Measurements from ENCODE around the gene FRMD3.
"Not testable (repeated sequence)": the region's sequence is repeated elsewhere in the genome, so short reads cannot be mapped to it uniquely, and the experiment has no call there.

The FRMD3 gene

GRCh38 chr9:83359039-83359438 is 179.2 kb downstream of the FRMD3 start:
- no peak overlapping the region for H3K27ac ChIP-seq (ENCODE audit: low read depth, low read length)
- no peaks in the 10 kb centered on the region for H3K9me3 ChIP-seq (ENCODE audit: control insufficient read depth, insufficient read depth, low read length)
- H3K9ac ChIP-seq (ENCODE audit: low read depth, low read length), result no peak overlapping the region
- H3K4me3 ChIP-seq (ENCODE audit: low read depth, low read length), result no peak overlapping the region
- H3K27me3 ChIP-seq (ENCODE audit: control insufficient read depth, insufficient read depth, low read length), result no peaks in the 10 kb centered on the region
- no peaks in the 10 kb centered on the region for H3K36me3 ChIP-seq (ENCODE audit: control insufficient read depth, insufficient read depth, low read length)
- H3K4me1 ChIP-seq (ENCODE audit: control insufficient read depth, insufficient read depth, low read length), result no peaks in the 10 kb centered on the region; the same call in 1 of the 2 replicates

DNA sequence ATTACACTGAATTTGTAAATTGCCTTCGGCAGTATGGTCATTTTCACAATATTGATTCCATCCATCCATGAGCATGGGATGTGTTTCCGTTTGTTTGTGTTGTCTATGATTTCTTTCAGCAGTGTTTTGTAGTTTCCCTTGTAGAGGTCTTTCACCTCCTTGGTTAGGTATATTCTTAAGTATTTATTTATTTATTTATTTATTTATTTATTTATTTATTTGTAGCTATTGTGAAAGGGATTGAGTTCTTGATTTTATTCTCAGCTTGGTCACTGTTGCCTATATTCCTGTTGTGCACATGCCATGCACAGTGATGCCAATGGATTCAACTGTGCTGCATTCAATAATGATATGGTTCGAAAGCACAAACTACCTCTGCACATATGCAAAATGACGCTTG is 179.7 kb downstream of the FRMD3 start:
- H3K27ac ChIP-seq (ENCODE audit: low read depth, low read length); H3K4me3 ChIP-seq (ENCODE audit: low read depth, low read length); H3K36me3 ChIP-seq (ENCODE audit: control insufficient read depth, insufficient read depth, low read length); H3K4me1 ChIP-seq (ENCODE audit: control insufficient read depth, insufficient read depth, low read length); H3K9ac ChIP-seq (ENCODE audit: low read depth, low read length); H3K27me3 ChIP-seq (ENCODE audit: control insufficient read depth, insufficient read depth, low read length); H3K9me3 ChIP-seq (ENCODE audit: control insufficient read depth, insufficient read depth, low read length): not testable (repeated sequence)

DNA sequence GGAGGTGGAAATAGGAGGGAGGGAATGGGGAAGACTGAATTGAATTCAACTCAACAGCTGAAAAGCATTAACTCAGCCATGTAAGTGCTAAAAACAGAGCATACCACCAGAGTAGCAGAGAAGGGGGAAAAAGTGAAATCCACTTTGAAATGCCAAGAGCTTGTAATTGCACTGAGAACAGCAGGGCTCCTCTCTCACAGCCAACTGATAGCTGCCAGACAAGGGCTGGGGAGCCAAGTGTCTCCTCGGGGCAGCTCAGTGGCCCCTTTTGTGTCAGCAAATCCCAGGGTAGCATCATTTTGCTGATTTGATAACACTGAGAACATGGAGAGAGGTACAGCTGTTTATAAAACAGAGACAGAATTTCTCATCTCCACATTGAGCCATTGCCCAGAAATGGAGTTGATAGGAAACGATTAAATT is 182.5 kb downstream of the FRMD3 start:
- no peak overlapping the region for H3K4me3 ChIP-seq (ENCODE audit: low read depth, low read length)
- H3K9ac ChIP-seq (ENCODE audit: low read depth, low read length), result no peak overlapping the region
- H3K27ac ChIP-seq (ENCODE audit: low read depth, low read length), result no peak overlapping the region
- no peaks in the 10 kb centered on the region for H3K36me3 ChIP-seq (ENCODE audit: control insufficient read depth, insufficient read depth, low read length)
- H3K27me3 ChIP-seq (ENCODE audit: control insufficient read depth, insufficient read depth, low read length), result no peaks in the 10 kb centered on the region
- H3K9me3 ChIP-seq (ENCODE audit: control insufficient read depth, insufficient read depth, low read length), result no peaks in the 10 kb centered on the region
- no peaks in the 10 kb centered on the region for H3K4me1 ChIP-seq (ENCODE audit: control insufficient read depth, insufficient read depth, low read length)

DNA sequence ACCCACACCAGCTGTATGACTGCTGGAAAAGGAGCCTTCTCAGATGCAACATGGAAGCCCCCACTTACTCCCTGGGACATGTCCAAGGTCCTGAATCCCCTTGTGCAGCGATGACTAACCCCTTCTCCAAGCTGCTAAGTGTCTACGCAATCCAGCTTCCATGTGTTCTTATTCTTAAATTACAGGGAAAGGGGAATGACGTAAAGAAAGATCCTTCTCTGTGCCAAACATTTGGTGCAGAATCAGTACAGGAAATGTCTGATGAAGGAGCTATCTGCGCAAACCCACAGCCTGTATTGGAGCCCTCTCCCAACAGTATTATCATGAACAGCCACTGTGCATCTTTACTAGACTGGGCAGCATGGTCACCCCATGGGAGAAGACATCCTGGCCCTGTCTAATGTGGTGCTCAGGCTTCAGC is 183.2 kb downstream of the FRMD3 start:
- H3K27me3 ChIP-seq (ENCODE audit: control insufficient read depth, insufficient read depth, low read length), result no peaks in the 10 kb centered on the region
- H3K9me3 ChIP-seq (ENCODE audit: control insufficient read depth, insufficient read depth, low read length), result no peaks in the 10 kb centered on the region
- H3K9ac ChIP-seq (ENCODE audit: low read depth, low read length), result no peak overlapping the region
- no peak overlapping the region for H3K27ac ChIP-seq (ENCODE audit: low read depth, low read length)
- no peaks in the 10 kb centered on the region for H3K4me1 ChIP-seq (ENCODE audit: control insufficient read depth, insufficient read depth, low read length)
- H3K4me3 ChIP-seq (ENCODE audit: low read depth, low read length), result no peak overlapping the region
- H3K36me3 ChIP-seq (ENCODE audit: control insufficient read depth, insufficient read depth, low read length), result no peaks in the 10 kb centered on the region

GRCh38 chr9:83349031-83349430 is 189.2 kb downstream of the FRMD3 start:
- Histone ChIP-seq H3K27me3 (ENCODE audit: control insufficient read depth, insufficient read depth, low read length) (no peaks in the 10 kb centered on the region), H3K9ac (ENCODE audit: low read depth, low read length) (no peak overlapping the region), H3K4me1 (ENCODE audit: control insufficient read depth, insufficient read depth, low read length) (peaks cover 6% of the 10 kb centered on the region), H3K9me3 (ENCODE audit: control insufficient read depth, insufficient read depth, low read length) (no peaks in the 10 kb centered on the region), H3K36me3 (ENCODE audit: control insufficient read depth, insufficient read depth, low read length) (no peaks in the 10 kb centered on the region), H3K4me3 (ENCODE audit: low read depth, low read length) (no peak overlapping the region), H3K27ac (ENCODE audit: low read depth, low read length) (no peak overlapping the region)

DNA sequence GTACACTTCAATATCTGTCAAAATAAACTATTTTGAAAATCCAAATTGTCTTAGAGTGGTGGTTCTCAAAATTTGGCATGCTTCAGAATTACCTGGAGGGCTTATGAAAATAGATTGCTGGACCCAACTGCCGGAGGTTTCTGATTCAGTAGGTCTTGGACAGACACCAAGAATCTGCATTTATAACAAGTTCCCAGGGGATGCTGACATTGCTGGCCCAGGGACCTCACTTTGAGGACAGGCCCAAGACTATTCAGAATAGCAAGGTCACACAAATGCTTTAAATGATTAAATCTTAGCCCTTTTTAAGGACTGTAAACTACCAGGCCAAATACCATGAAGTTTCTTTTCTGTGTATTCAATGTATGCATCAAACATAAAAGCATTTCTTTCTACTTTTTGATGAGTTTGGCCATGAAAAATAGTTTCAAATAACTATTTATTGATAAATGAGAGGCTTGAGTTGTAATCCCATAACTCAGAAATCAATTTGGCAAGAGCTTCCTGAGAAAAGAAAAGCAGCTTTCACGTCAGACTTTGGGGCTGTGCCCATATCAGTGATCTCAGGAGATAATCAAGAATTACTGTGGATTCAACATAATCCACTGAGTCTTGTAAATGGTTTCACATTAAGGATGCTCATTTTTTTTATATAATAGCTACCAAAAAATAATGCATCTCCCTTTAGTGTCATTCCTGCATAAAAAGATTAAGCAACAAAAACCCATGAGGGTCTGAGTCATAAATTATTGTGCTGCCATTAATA is 191.4 kb downstream of the FRMD3 start:
- Histone ChIP-seq H3K36me3 (ENCODE audit: control insufficient read depth, insufficient read depth, low read length) (no peaks in the 10 kb centered on the region), H3K9ac (ENCODE audit: low read depth, low read length) (no peak overlapping the region), H3K27me3 (ENCODE audit: control insufficient read depth, insufficient read depth, low read length) (no peaks in the 10 kb centered on the region), H3K4me1 (ENCODE audit: control insufficient read depth, insufficient read depth, low read length) (peaks cover 13% of the 10 kb centered on the region), H3K4me3 (ENCODE audit: low read depth, low read length) (no peak overlapping the region), H3K9me3 (ENCODE audit: control insufficient read depth, insufficient read depth, low read length) (no peaks in the 10 kb centered on the region), H3K27ac (ENCODE audit: low read depth, low read length) (no peak overlapping the region)

GRCh38 chr9:83343366-83343999 is 194.7 kb downstream of the FRMD3 start:
- H3K27me3 ChIP-seq (ENCODE audit: control insufficient read depth, insufficient read depth, low read length), result no peaks in the 10 kb centered on the region
- H3K4me3 ChIP-seq (ENCODE audit: low read depth, low read length), result no peak overlapping the region
- H3K27ac ChIP-seq (ENCODE audit: low read depth, low read length), result no peak overlapping the region
- peaks cover 7% of the 10 kb centered on the region; the same call in 1 of the 2 replicates for H3K4me1 ChIP-seq (ENCODE audit: control insufficient read depth, insufficient read depth, low read length)
- H3K9me3 ChIP-seq (ENCODE audit: control insufficient read depth, insufficient read depth, low read length), result no peaks in the 10 kb centered on the region
- H3K9ac ChIP-seq (ENCODE audit: low read depth, low read length), result no peak overlapping the region
- no peaks in the 10 kb centered on the region for H3K36me3 ChIP-seq (ENCODE audit: control insufficient read depth, insufficient read depth, low read length)

DNA sequence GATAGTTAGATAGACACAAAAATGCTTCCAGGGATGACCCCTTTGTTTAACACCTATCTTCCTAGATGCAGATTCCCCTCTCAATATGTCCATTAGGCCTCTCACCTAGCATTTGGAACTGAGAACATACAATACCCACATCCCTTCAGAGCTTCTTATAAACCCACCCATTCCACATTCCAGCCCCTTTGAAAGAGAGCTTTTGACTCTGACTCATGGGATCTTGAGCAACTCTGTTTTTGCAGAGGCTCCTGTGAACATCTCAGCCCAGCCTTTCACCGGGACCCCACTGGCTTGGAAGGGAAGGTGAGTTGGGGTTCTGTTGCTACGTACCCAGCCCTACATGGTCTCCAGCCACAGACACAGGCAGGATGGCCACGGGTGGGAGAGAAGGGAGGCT is 195.5 kb downstream of the FRMD3 start:
- Histone ChIP-seq H3K4me1 (ENCODE audit: control insufficient read depth, insufficient read depth, low read length) (peaks cover 7% of the 10 kb centered on the region; the same call in 1 of the 2 replicates), H3K27me3 (ENCODE audit: control insufficient read depth, insufficient read depth, low read length) (no peaks in the 10 kb centered on the region), H3K4me3 (ENCODE audit: low read depth, low read length) (no peak overlapping the region), H3K9me3 (ENCODE audit: control insufficient read depth, insufficient read depth, low read length) (no peaks in the 10 kb centered on the region), H3K36me3 (ENCODE audit: control insufficient read depth, insufficient read depth, low read length) (no peaks in the 10 kb centered on the region), H3K9ac (ENCODE audit: low read depth, low read length) (no peak overlapping the region), H3K27ac (ENCODE audit: low read depth, low read length) (no peak overlapping the region)

- no peaks in the 10 kb centered on the region for H3K36me3 ChIP-seq (ENCODE audit: control insufficient read depth, insufficient read depth, low read length)
- no peaks in the 10 kb centered on the region for H3K9me3 ChIP-seq (ENCODE audit: control insufficient read depth, insufficient read depth, low read length)
- H3K4me3 ChIP-seq (ENCODE audit: low read depth, low read length), result no peak overlapping the region
- H3K4me1 ChIP-seq (ENCODE audit: control insufficient read depth, insufficient read depth, low read length), result peaks cover 7% of the 10 kb centered on the region; the same call in 1 of the 2 replicates
- H3K27me3 ChIP-seq (ENCODE audit: control insufficient read depth, insufficient read depth, low read length), result no peaks in the 10 kb centered on the region
- H3K9ac ChIP-seq (ENCODE audit: low read depth, low read length), result no peak overlapping the region
- no peak overlapping the region for H3K27ac ChIP-seq (ENCODE audit: low read depth, low read length)
Observed at GRCh38 chr9:83342006-83342405, 196.2 kb downstream of the FRMD3 start.

DNA sequence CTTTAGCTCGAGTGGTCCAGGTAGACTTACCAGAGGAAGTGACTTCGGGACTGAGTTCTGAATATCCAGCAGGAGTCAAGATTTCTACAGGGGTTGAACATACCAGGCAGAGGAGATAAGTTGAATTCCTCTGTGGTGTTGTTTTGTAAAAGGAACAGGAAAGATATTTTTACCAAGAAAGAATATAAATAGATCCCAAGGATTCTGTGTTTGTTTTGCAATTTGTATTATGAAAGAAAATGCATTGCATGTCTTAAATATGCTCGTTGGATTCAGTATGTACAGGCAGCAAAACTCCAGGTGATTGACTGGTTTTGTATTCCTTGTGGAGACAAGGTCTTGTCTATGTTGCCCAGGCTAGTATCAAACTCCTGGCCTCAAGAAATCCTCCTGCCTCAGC is 197.8 kb downstream of the FRMD3 start:
- Histone ChIP-seq H3K9me3 (ENCODE audit: control insufficient read depth, insufficient read depth, low read length) (no peaks in the 10 kb centered on the region), H3K36me3 (ENCODE audit: control insufficient read depth, insufficient read depth, low read length) (no peaks in the 10 kb centered on the region), H3K27me3 (ENCODE audit: control insufficient read depth, insufficient read depth, low read length) (no peaks in the 10 kb centered on the region), H3K9ac (ENCODE audit: low read depth, low read length) (no peak overlapping the region), H3K4me3 (ENCODE audit: low read depth, low read length) (no peak overlapping the region), H3K4me1 (ENCODE audit: control insufficient read depth, insufficient read depth, low read length) (peaks cover 7% of the 10 kb centered on the region; the same call in 1 of the 2 replicates), H3K27ac (ENCODE audit: low read depth, low read length) (no peak overlapping the region)

GRCh38 chr9:83339435-83339834 is 198.8 kb downstream of the FRMD3 start:
- no peaks in the 10 kb centered on the region for H3K36me3 ChIP-seq (ENCODE audit: control insufficient read depth, insufficient read depth, low read length)
- H3K27me3 ChIP-seq (ENCODE audit: control insufficient read depth, insufficient read depth, low read length), result no peaks in the 10 kb centered on the region
- no peak overlapping the region for H3K4me3 ChIP-seq (ENCODE audit: low read depth, low read length)
- H3K27ac ChIP-seq (ENCODE audit: low read depth, low read length), result no peak overlapping the region
- H3K9me3 ChIP-seq (ENCODE audit: control insufficient read depth, insufficient read depth, low read length), result no peaks in the 10 kb centered on the region
- peaks cover 7% of the 10 kb centered on the region; the same call in 1 of the 2 replicates for H3K4me1 ChIP-seq (ENCODE audit: control insufficient read depth, insufficient read depth, low read length)
- no peak overlapping the region for H3K9ac ChIP-seq (ENCODE audit: low read depth, low read length)
